Natural killer cell (primary cell): ENCODE data around the gene RSRC1. TPM values are rescaled to one million over a fixed set of nuclear protein-coding genes. Genes with fewer than 3 reads are reported as not detected.
"Not testable (repeated sequence)": the region's sequence is repeated elsewhere in the genome, so short reads cannot be mapped to it uniquely, and the experiment has no call there.

Experiments
- ATAC-seq, 3 donors: fragments of 150-1000 bp in 2 of 3; fragments of 200-7000 bp in 1 of 3; cut with Tn5 transposase; 1 replicate in 1 of 3; 2 replicates in 2 of 3; pipeline ENCODE4 v1.10.0; 2021; ENCODE audit warnings: mild to moderate bottlenecking in 2 of 3, moderate library complexity in 2 of 3
- DNase-seq, 2 donors: peaks; one replicate each; pipeline versions ENCODE4 v3.0.0 to v3.0.0-alpha.2; 2013 to 2021; ENCODE audit warnings: mixed read lengths in 1 of 2
- H3K27ac ChIP-seq: one replicate; pipeline ENCODE4 v1.5.1; 2013; ENCODE audit warnings: mild to moderate bottlenecking, low read length
- H3K27me3 ChIP-seq: one replicate; pipeline ENCODE4 v1.6.1; 2013; ENCODE audit warnings: low read length; ENCODE audit not compliant: control insufficient read depth, insufficient read depth
- H3K36me3 ChIP-seq: one replicate; pipeline ENCODE4 v1.6.1; 2013; ENCODE audit warnings: low read length; ENCODE audit not compliant: control insufficient read depth, insufficient read depth
- H3K4me1 ChIP-seq: one replicate; pipeline ENCODE4 v1.6.1; 2013; ENCODE audit warnings: low read length; ENCODE audit not compliant: control insufficient read depth, insufficient read depth
- H3K4me3 ChIP-seq: one replicate; pipeline ENCODE4 v1.5.1; 2013; ENCODE audit warnings: low read length
- H3K9me3 ChIP-seq: one replicate; pipeline ENCODE4 v1.6.1; 2013; ENCODE audit warnings: low read length; ENCODE audit not compliant: control insufficient read depth, insufficient read depth
- H3K27ac Mint-ChIP-seq, 2 donors: one replicate each; pipeline ENCODE4 v1.8.0; 2022; ENCODE audit warnings: mild to moderate bottlenecking in 2 of 2, mixed read lengths in 2 of 2, moderate library complexity in 1 of 2
- H3K27me3 Mint-ChIP-seq, 2 donors: one replicate each; pipeline ENCODE4 v1.8.0; 2022; ENCODE audit warnings: low read depth in 2 of 2, mixed read lengths in 2 of 2
- H3K36me3 Mint-ChIP-seq: one replicate; pipeline ENCODE4 v1.8.0; 2022; ENCODE audit warnings: mixed read lengths
- H3K4me1 Mint-ChIP-seq, 2 donors: one replicate each; pipeline ENCODE4 v1.8.0; 2022; ENCODE audit warnings: mixed read lengths in 2 of 2
- H3K4me3 Mint-ChIP-seq: one replicate; pipeline ENCODE4 v1.8.0; 2022; ENCODE audit warnings: mild to moderate bottlenecking, moderate library complexity, mixed read lengths
- H3K9me3 Mint-ChIP-seq, 2 donors: one replicate each; pipeline ENCODE4 v1.8.0; 2022; ENCODE audit warnings: mixed read lengths in 2 of 2
- WGBS: methylation state at CpG from one replicate; pipeline ENCODE4 v1.1.7; 2013; ENCODE audit warnings: missing lambda C conversion rate; ENCODE audit not compliant: insufficient coverage; 5-methylcytosine and 5-hydroxymethylcytosine counted together
- intact Hi-C: fragments of 100-400 bp; cut with micrococcal nuclease; formaldehyde crosslinking; loops from one replicate; pipeline ENCODE4 v1.14.2; 2022
- total RNA-seq, 4 donors: library from RNA; stranded (reverse); fragments of 120-200 nt in 1 of 4; gene quantifications; one replicate each; pipeline versions ENCODE4 v1.2.3 to v1.2.4, GENCODE V29; 2013 to 2022
- TF ChIP-seq, protein P1 (sequence below): fragments of 200-600 bp; IDR thresholded peaks from one replicate; pipeline ENCODE4 v1.8.0; 2022; ENCODE audit warnings: antibody characterized with exemption

The RSRC1 gene
- total RNA-seq, 3 donors from 2014 or later (not counting 1 experiment from before 2014, with no cell fraction given), result 37.3 to 41.1 (median 37.6) TPM

DNA sequence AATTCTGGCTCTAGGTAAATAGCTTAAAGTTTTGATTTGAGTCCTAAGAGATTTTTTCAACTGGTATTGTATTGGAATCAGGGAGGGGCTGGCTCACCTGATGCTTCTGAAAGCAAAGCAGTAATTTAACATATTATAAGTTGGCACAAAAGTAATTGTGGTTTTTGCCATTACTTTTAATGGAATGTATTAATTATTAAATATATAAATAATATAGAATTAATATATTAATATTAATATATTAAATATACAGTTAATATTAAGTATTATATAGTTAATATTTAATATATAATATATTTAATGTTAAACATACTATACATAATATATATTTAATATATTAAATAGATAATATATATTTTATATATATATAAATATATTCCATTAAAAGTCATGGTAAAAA, 10.4 kb downstream of the RSRC1 start:
- ATAC-seq (no peak), DNase-seq (no peak)
- Mint-ChIP-seq H3K27ac (no peak overlapping the region), H3K4me1 (peaks cover 0 to 9% of the 10 kb centered on the region in 2 donors), H3K27me3 (no peaks in the 10 kb centered on the region), H3K4me3 (no peak overlapping the region), H3K9me3 (no peaks in the 10 kb centered on the region), H3K36me3 (peaks cover 17% of the 10 kb centered on the region)
- intact Hi-C loops, result no loop called here
- Histone ChIP-seq H3K27ac (no peak overlapping the region), H3K4me3 (no peak overlapping the region), H3K36me3 (peaks cover 13% of the 10 kb centered on the region), H3K27me3 (no peaks in the 10 kb centered on the region), H3K9me3 (no peaks in the 10 kb centered on the region), H3K4me1 (no peaks in the 10 kb centered on the region)
- TF ChIP-seq, protein P1, sequence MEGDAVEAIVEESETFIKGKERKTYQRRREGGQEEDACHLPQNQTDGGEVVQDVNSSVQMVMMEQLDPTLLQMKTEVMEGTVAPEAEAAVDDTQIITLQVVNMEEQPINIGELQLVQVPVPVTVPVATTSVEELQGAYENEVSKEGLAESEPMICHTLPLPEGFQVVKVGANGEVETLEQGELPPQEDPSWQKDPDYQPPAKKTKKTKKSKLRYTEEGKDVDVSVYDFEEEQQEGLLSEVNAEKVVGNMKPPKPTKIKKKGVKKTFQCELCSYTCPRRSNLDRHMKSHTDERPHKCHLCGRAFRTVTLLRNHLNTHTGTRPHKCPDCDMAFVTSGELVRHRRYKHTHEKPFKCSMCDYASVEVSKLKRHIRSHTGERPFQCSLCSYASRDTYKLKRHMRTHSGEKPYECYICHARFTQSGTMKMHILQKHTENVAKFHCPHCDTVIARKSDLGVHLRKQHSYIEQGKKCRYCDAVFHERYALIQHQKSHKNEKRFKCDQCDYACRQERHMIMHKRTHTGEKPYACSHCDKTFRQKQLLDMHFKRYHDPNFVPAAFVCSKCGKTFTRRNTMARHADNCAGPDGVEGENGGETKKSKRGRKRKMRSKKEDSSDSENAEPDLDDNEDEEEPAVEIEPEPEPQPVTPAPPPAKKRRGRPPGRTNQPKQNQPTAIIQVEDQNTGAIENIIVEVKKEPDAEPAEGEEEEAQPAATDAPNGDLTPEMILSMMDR, result no peak

DNA sequence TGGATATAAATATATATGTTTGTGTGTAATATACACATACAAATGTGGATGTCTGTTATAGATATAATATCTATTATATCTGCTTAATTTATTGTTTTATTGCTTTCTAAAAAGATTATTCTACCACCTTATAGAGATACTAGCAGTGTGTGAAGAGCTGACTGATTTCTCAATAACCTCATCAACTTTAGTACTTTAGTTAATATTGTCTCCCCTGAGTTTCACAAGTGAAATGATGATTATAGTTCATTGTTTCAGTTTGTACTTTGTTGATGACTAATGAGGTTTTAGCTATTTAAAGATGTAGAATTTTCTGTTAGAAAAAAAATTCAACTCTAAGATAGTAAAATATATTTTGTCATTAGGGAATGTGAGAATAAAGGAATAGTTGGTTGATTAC, 11.4 kb downstream of the RSRC1 start:
- no peak overlapping the region for H3K4me3 ChIP-seq
- Mint-ChIP-seq H3K9me3 (peaks cover 0 to 5% of the 10 kb centered on the region in 2 donors), H3K27me3 (no peaks in the 10 kb centered on the region), H3K27ac (no peak overlapping the region), H3K4me1 (peaks cover 0 to 9% of the 10 kb centered on the region in 2 donors), H3K36me3 (peaks cover 26% of the 10 kb centered on the region), H3K4me3 (no peak overlapping the region)
- no peaks in the 10 kb centered on the region for H3K9me3 ChIP-seq
- no peak for ATAC-seq
- intact Hi-C loops, result no loop called here
- no peak for DNase-seq
- no peak overlapping the region for H3K27ac ChIP-seq
- H3K36me3 ChIP-seq, result peaks cover 21% of the 10 kb centered on the region
- no peaks in the 10 kb centered on the region for H3K4me1 ChIP-seq
- no peaks in the 10 kb centered on the region for H3K27me3 ChIP-seq
- TF ChIP-seq, protein P1, result no peak

DNA sequence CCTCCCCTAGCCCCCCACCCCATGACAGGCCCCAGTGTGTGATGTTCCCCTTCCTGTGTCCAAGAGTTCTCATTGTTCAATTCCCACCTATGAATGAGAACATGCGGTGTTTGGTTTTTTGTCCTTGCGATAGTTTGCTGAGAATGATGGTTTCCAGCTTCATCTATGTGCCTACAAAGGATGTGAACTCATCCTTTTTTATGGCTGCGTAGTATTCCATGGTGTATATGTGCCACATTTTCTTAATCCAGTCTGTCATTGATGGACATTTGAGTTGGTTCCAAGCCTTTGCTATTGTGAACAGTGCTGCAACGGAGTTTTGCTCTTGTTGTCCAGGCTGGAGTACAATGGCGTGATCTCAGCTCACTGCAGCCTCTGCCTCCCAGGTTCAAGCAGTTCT, 12.8 kb downstream of the RSRC1 start:
- H3K27me3 ChIP-seq, intact Hi-C loops, ATAC-seq, DNase-seq, H3K27ac Mint-ChIP-seq, H3K4me3 ChIP-seq, H3K4me3 Mint-ChIP-seq, H3K4me1 ChIP-seq, H3K27me3 Mint-ChIP-seq, H3K27ac ChIP-seq, H3K9me3 ChIP-seq: not testable (repeated sequence)
- peaks cover 6 to 15% of the 10 kb centered on the region in 2 donors for H3K9me3 Mint-ChIP-seq
- H3K4me1 Mint-ChIP-seq, result peaks cover 0 to 17% of the 10 kb centered on the region in 2 donors
- peaks cover 33% of the 10 kb centered on the region for H3K36me3 ChIP-seq
- 89% methylated on average over 5 of the region's 5 CpGs for WGBS
- peaks cover 41% of the 10 kb centered on the region for H3K36me3 Mint-ChIP-seq

DNA sequence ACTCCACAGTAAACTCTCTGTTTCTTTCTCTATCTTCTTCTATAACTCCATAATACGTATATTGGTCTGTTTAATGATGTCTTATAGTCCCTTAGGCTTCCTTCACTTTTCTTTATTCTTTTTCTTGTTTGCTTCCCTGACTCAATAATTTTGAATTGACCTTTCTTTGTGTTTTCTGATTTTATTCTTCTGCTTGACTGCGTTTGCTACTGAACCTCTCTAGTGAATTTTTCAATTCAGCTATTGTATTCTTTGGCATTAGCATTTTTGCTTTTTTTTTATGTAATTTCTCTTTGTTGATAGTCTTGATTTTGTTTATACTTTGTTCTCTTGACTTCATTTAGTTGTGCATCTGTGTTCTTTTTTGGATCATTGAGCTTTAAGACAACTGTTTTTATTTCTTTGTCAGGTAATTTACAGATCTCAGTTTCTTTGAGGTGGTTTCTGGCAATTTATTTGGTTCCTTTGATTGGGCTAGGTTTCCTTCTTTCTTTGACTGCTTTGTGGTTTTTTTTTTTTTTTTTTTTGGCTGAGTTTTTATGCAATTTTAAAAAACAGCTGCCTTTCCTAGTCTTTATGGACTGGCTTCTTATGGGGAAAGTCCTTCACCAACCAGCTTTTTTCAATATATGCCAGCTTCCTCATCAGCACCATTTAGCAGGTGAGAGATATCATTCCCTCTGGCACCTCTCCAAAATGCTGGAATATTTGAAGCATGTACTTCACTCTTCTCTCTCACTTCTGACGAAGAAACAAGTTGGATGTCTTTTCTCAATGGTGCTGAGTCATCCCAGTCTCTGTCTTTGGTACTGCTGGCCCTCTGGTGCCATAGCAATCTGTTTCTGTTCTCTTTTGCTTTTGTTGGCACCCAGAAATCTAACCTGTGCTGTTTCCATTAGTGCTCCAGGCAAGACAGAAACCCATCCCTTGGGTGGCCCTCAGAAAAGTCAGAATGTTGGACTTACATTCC, 17.6 kb downstream of the RSRC1 start:
- no peak overlapping the region for H3K4me3 Mint-ChIP-seq
- DNase-seq, result no peak
- WGBS, result 82% methylated on average over 2 of the region's 3 CpGs
- Histone ChIP-seq H3K4me3 (no peak overlapping the region), H3K36me3 (peaks cover 45% of the 10 kb centered on the region), H3K4me1 (no peaks in the 10 kb centered on the region), H3K9me3 (no peaks in the 10 kb centered on the region), H3K27me3 (no peaks in the 10 kb centered on the region), H3K27ac (no peak overlapping the region)
- peaks cover 0 to 11% of the 10 kb centered on the region in 2 donors for H3K4me1 Mint-ChIP-seq
- ATAC-seq, result no peak
- intact Hi-C loops, result no loop called here
- no peak overlapping the region for H3K27ac Mint-ChIP-seq
- no peaks in the 10 kb centered on the region for H3K27me3 Mint-ChIP-seq
- H3K36me3 Mint-ChIP-seq, result peaks cover 60% of the 10 kb centered on the region
- H3K9me3 Mint-ChIP-seq, result peaks cover 6 to 17% of the 10 kb centered on the region in 2 donors
- TF ChIP-seq, protein P1, result no peak
